HG03520 (cell line): ENCODE data around the gene ZNF747.

Experiments
- ATAC-seq: cut with Tn5 transposase; IDR thresholded peaks from one replicate; pipeline ENCODE4 v1.9.1; 2021; ENCODE audit warnings: mild to moderate bottlenecking, moderate library complexity; ENCODE audit not compliant: unreplicated experiment

The ZNF747 gene

DNA sequence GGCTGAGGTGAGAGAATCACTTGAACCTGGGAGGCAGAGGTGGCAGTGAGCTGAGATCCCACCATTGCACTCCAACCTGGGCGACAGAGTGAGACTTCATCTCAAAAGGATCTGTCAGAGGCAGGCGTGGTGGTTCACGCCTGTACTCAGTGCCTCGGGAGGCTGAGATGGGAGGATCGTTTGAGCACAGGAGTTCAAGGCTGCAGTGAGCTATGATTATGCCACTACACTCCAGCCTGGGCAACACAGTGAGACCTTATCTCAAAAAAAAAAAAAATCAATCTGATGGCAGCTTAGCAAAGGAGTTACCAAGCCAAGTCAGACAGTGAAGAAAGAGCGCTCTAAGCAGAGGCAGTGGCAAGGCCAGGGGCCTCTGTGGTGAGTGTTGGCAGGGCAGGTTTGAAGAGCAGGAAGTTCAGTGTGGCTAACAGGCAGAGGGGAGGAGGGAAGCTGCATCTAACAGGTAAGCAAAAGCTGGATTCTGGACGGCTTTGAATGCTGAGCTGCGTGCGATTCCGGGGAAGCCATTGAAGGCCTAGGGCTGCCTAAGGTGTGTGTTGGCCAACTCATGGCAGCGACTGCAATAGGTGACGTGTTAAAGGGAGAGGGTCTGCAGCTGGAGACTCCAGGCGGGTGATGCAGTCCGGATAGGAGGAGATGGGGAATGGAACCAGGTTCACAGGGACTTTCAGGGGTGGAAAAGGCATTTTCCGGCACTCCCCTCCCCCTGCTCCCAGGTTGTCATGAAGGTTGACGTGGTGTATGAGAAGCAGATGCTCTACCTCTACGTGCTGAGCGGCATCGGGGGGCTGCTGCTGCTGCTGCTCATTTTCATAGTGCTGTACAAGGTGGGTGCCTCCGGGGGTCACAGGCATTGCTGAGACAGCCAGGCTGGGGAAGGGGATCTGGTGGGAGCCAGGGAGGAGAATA, 15.3 kb downstream of the ZNF747 start:
- ATAC-seq, result no peak

DNA sequence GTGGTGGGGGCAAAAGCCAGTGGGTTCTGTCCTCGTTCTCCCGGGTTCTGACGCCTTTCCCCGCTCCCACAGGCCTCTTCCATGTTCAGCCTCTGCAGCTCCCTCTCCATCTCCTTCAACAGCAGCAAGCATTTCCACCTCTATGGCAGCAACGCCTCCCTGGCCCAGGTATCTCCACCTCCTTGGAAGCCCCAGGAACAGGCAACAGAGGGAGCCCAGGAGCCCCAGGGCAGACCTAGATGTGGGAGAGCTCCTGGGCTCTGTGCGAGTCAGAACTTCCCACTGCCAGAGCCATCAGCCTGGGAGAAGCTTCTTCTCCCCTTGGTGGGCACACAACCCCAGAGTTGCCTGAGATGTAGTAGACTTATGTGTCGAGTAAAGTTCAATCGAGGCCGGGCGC, 16.1 kb downstream of the ZNF747 start:
- no peak for ATAC-seq

DNA sequence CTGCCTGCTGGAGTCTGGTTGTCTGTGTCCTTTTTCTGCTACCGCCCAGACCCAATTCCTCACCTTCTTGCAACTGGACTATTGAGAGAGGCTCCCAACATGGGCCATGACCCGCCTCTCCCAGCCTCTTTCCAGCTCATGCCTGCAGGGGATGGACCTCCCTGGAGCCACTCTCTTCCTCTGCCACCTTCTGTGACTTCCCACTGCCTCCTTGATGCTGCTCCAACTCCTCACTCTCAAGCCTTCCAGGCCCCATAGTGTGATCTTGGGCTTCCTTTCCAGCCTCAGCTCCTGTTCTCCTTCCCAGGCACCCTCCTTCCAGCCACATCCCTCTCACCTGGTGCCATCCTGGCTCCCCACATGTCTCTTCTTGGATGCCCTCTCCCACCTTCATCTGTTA, 19.4 kb downstream of the ZNF747 start:
- no peak for ATAC-seq

GRCh38 chr16:30511509-30511908, 23.1 kb downstream of the ZNF747 start:
- no peak for ATAC-seq

DNA sequence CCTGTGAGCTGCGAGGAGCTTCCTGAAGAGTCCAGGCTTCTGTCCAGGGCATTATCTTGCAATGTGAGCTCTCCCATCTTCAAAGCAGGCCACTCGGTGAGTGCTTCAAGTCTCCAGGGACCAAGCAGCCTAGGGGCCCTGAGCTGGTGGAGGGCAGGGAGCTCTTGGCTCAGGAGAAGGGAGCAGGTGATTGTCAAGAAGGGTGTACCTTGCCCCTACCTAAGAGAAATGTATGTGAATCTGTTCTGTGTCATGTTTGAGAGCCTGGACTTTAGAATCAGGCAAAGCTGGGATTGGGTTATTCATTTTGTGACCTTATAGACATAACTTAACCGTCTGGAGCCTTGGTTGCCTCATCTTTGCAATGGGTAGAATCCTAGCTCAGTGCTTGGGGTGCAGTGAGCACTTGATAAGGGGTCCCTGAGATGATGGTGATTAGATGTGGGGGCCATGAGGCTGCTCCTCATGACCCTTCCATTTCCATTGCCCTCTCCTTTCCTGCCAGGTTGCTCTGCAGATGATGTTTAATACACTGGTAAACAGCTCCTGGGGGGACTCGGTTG, 24.2 kb downstream of the ZNF747 start:
- no peak for ATAC-seq

- ATAC-seq, result no peak
These were observed 25.4 kb downstream of the ZNF747 start for GRCh38 chr16:30509081-30509765.

- no peak for ATAC-seq
These were observed 31.0 kb downstream of the ZNF747 start for GRCh38 chr16:30503403-30504296.

DNA sequence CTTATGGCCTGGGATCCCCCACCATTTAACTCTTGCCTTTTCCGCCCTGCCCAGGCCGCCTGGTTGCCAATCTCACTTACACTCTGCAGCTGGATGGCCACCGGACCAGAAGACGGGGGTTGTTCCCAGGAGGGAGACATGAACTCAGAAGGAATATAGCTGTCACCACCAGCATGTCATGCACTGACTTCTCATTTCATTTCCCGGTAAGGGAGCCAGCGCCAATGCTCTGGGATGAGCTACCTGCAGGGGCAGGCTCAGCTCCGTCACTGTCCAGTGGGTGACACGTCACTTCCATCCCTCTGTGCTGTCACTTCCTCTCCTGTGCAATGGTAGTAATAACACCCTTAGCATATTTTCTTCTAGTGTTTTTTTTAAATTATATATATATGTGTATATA, 35.4 kb downstream of the ZNF747 start:
- no peak for ATAC-seq

- no peak for ATAC-seq
These were observed 39.9 kb downstream of the ZNF747 start for GRCh38 chr16:30494709-30495108.

DNA sequence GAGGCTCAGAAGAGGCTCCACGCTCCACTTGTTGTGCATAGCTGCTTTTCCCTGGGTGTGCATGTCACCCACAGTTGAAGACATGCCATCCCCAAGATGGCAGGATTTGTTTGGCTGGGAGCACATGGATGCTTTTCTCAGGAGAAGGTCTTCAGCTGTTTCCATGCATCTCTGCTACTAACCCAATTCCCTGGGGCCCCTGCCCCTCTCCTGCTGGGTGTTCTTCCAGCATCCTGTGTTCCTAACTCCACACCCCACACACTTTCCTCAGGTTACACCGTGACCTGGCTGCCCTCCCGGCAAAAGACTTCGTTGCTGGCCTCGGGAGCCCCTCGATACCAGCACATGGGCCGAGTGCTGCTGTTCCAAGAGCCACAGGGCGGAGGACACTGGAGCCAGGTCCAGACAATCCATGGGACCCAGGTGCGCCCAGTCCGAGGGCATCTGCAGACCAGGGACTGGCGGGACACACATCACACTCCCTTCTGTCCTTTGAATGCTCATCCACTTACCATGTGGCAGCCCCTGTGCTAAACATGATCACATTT, 40.6 kb downstream of the ZNF747 start:
- ATAC-seq, result no peak

GRCh38 chr16:30491744-30492308, 42.8 kb downstream of the ZNF747 start:
- ATAC-seq, result no peak

- ATAC-seq, result no peak
These were observed 43.4 kb downstream of the ZNF747 start for GRCh38 chr16:30491229-30491628.

DNA sequence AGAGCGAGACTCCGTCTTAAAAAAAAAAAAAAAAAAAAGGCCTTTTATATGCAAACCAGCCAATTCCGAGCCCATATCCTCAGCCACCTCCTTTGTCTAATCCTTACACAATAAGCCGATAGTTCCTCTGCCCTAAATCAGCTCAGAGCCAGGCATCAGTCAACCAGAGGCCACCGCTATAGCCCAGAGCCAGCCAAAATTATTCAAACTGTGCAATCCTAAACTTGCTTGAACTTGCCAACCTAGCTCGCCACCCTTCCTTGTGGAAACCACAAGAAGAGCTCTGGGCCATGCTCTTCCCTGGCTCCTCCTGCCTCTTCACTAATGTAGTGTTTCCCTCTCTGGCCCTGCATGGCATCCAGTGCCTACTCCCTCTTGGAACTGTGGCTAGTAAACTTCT, 44.4 kb downstream of the ZNF747 start:
- ATAC-seq, result no peak

- no peak for ATAC-seq
These were observed 45.7 kb downstream of the ZNF747 start for GRCh38 chr16:30488764-30489605.

GRCh38 chr16:30485818-30486436, 48.7 kb downstream of the ZNF747 start:
- no peak for ATAC-seq

GRCh38 chr16:30484887-30485286, 49.8 kb downstream of the ZNF747 start:
- no peak for ATAC-seq

GRCh38 chr16:30482366-30482765, 52.3 kb downstream of the ZNF747 start:
- no peak for ATAC-seq

GRCh38 chr16:30481381-30481780, 53.3 kb downstream of the ZNF747 start:
- no peak for ATAC-seq
